SK-N-SH (cell line): Measurements from ENCODE around the gene NT5M. TPM values are rescaled to one million over a fixed set of nuclear protein-coding genes. Genes with fewer than 3 reads are reported as not detected.

Experiments used
- CTCF ChIA-PET: fragments of 300-600, 350-600 bp; formaldehyde crosslinking; extraction: SDS; loops from one replicate; lab custom pipeline; 2021; lab: Yijun Ruan, JAX
- POLR2A ChIA-PET: fragments of 350-600 bp; sonication (Branson Sonifier 250); formaldehyde crosslinking; extraction: SDS; loops from one replicate; lab custom pipeline; 2020; ENCODE audit warnings: antibody characterized with exemption, inconsistent platforms; lab: Yijun Ruan, JAX
- DNase-seq: peaks from one replicate; pipeline ENCODE4 v3.0.0; 2012
- H2AFZ ChIP-seq: fragments of 200-600 bp; sonication (generic); 2 replicates; pipeline ENCODE4 v1.8.1; 2016; ENCODE audit warnings: antibody characterized with exemption, mild to moderate bottlenecking, low read depth
- H3F3A ChIP-seq: fragments of 200-600 bp; sonication (generic); replicated peaks from 2 replicates; pipeline ENCODE3; 2016; ENCODE audit warnings: antibody characterized with exemption, mild to moderate bottlenecking; ENCODE audit not compliant: insufficient read depth
- H3K27ac ChIP-seq, 2 experiments: fragments of 200-500 bp in 1 of 2; fragments of 200-600 bp in 1 of 2; sonication (Bioruptor generic) in 1 of 2; sonication (generic), shearing (Covaris generic) in 1 of 2; 2 replicates each; pipeline versions ENCODE4 v1.5.1 to v1.6.1; 2014 to 2016; ENCODE audit warnings: low read depth in 2 of 2, inconsistent platforms in 1 of 2, low read length in 1 of 2, mild to moderate bottlenecking in 1 of 2, mixed read lengths in 1 of 2
- H3K27me3 ChIP-seq: fragments of 200-600 bp; sonication (generic), shearing (Covaris generic); 2 replicates; pipeline ENCODE4 v1.6.1; 2016; ENCODE audit warnings: mixed run types; ENCODE audit not compliant: insufficient read depth
- H3K36me3 ChIP-seq, 2 experiments: fragments of 200-500 bp in 1 of 2; fragments of 200-600 bp in 1 of 2; sonication (Bioruptor generic) in 1 of 2; sonication (generic) in 1 of 2; replicated peaks in 1 of 2; 2 replicates each; pipeline versions ENCODE3 to v1.5.1; 2014 to 2016; ENCODE audit warnings: low read length in 1 of 2, mild to moderate bottlenecking in 1 of 2; ENCODE audit not compliant: insufficient read depth in 2 of 2, control insufficient read depth in 1 of 2
- H3K4me1 ChIP-seq, 2 experiments: fragments of 200-500 bp in 1 of 2; fragments of 200-600 bp in 1 of 2; sonication (Bioruptor generic) in 1 of 2; sonication (generic), shearing (Covaris generic) in 1 of 2; 2 replicates each; pipeline versions ENCODE4 v1.5.1 to v1.6.1; 2014 to 2016; ENCODE audit warnings: low read depth in 1 of 2, low read length in 1 of 2, mixed run types in 1 of 2; ENCODE audit not compliant: insufficient read depth in 2 of 2, control insufficient read depth in 1 of 2
- H3K4me2 ChIP-seq: fragments of 200-600 bp; sonication (generic), shearing (Covaris generic); 2 replicates; pipeline ENCODE4 v1.6.1; 2017; ENCODE audit warnings: mixed run types
- H3K4me3 ChIP-seq, 2 experiments: fragments of 200-500 bp in 1 of 2; fragments of 200-600 bp in 1 of 2; sonication (Bioruptor generic) in 1 of 2; sonication (generic), shearing (Covaris generic) in 1 of 2; 2 replicates each; pipeline versions ENCODE4 v1.5.1 to v1.8.1; 2014 to 2016; ENCODE audit warnings: low read depth in 2 of 2, inconsistent platforms in 1 of 2, low read length in 1 of 2, mild to moderate bottlenecking in 1 of 2, mixed read lengths in 1 of 2, moderate library complexity in 1 of 2
- H3K79me2 ChIP-seq: fragments of 200-600 bp; sonication (generic); 2 replicates; pipeline ENCODE4 v1.8.1; 2017; ENCODE audit warnings: mild to moderate bottlenecking; ENCODE audit not compliant: insufficient read depth
- H3K9ac ChIP-seq: fragments of 200-600 bp; sonication (generic); 2 replicates; pipeline ENCODE4 v1.6.1; 2017; ENCODE audit warnings: mixed run types
- H3K9me2 ChIP-seq: fragments of 200-600 bp; sonication (generic); 2 replicates; pipeline ENCODE4 v1.6.1; 2017; ENCODE audit warnings: mixed run types
- H3K9me3 ChIP-seq: fragments of 200-600 bp; sonication (generic); 2 replicates; pipeline ENCODE4 v1.6.1; 2017; ENCODE audit warnings: mixed run types, mild to moderate bottlenecking, moderate library complexity
- H4K20me1 ChIP-seq: fragments of 200-600 bp; sonication (generic); 2 replicates; pipeline ENCODE4 v1.6.1; 2017; ENCODE audit warnings: mild to moderate bottlenecking, mixed run types; ENCODE audit not compliant: insufficient read depth
- GATA2 ChIP-seq: sonication (generic); formaldehyde crosslinking; IDR thresholded peaks from 2 replicates; pipeline ENCODE4 v1.5.0; 2020; ENCODE audit warnings: mild to moderate bottlenecking, missing genetic modification reagents
- TAF1 ChIP-seq: IDR thresholded peaks from 2 replicates; pipeline ENCODE4 v1.6.1; 2012; ENCODE audit warnings: low read depth, mild to moderate bottlenecking, low read length, moderate library complexity, borderline replicate concordance
- USF1 ChIP-seq: IDR thresholded peaks from 2 replicates; pipeline ENCODE4 v1.4.0; 2012; ENCODE audit warnings: low read depth, borderline replicate concordance
- ZBTB33 ChIP-seq: IDR thresholded peaks from 2 replicates; pipeline ENCODE4 v1.4.0; 2012; ENCODE audit warnings: low read depth, borderline replicate concordance
- WGBS: methylation state at CpG from one replicate; pipeline ENCODE4 v1.1.6; 2017; ENCODE audit warnings: low lambda C conversion rate; 5-methylcytosine and 5-hydroxymethylcytosine counted together
- polyA plus RNA-seq, 3 experiments: library from polyadenylated mRNA; depleted of rRNA; stranded (reverse); fragments of >200 nt; gene quantifications; 2 replicates each; pipeline ENCODE4 v1.2.3, GENCODE V29; 2012

Gene NT5M
- polyA plus RNA-seq, 1 of the 3 experiments (the other 2 are of a cell fraction) = 3.9 TPM

GRCh38 chr17:17376362-17376761, 73.2 kb downstream of the NT5M start:
- TF ChIP-seq TAF1 (no peak), ZBTB33 (no peak)
- TF ChIP-seq, all 33 proteins: peak for 0
- no peaks in the 10 kb centered on the region for H3K9me3 ChIP-seq
- H3K4me1 ChIP-seq = peaks cover 0 to 18% of the 10 kb centered on the region in 2 experiments; a peak in 1 of 4 replicates
- no peaks in the 10 kb centered on the region for H3K36me3 ChIP-seq
- H3F3A ChIP-seq = no peaks in the 10 kb centered on the region
- POLR2A ChIA-PET = no interaction called here
- peaks cover 16% of the 10 kb centered on the region; the same call in 1 of the 2 replicates for H3K27me3 ChIP-seq
- H3K4me2 ChIP-seq = no peak overlapping the region
- no peaks in the 10 kb centered on the region for H3K9me2 ChIP-seq
- DNase-seq = no peak
- H3K4me3 ChIP-seq = no peak overlapping the region
- CTCF ChIA-PET = interaction anchor here (1.7 to 1.9 kb wide), 2 partner anchors 10 to 22 kb away, joined by 7 to 14 read pairs; no protein-coding TSS in a partner anchor
- no peaks in the 10 kb centered on the region for H3K79me2 ChIP-seq
- peak overlapping the region in 1 of 2 experiments; percentile 78; a peak in 2 of 4 replicates for H3K27ac ChIP-seq
- WGBS = 71% methylated on average over 5 of the region's 5 CpGs
- H2AFZ ChIP-seq = no peak overlapping the region
- H4K20me1 ChIP-seq = no peaks in the 10 kb centered on the region
- no peak overlapping the region for H3K9ac ChIP-seq

- H3K27ac ChIP-seq = peak overlapping the region in 1 of 2 experiments; percentile 78; a peak in 2 of 4 replicates
- no peak overlapping the region for H2AFZ ChIP-seq
- ChIA-PET POLR2A (interaction anchor here (1.2 kb wide), 1 partner anchor 8 kb away, joined by 3 read pairs; no protein-coding TSS in a partner anchor), CTCF (interaction anchor here (1.0 to 1.9 kb wide), 4 partner anchors 11 to 192 kb away, joined by 4 to 14 read pairs (median 7); partner anchors contain the start of gene RASD1)
- no peaks in the 10 kb centered on the region for H3K36me3 ChIP-seq
- H3K4me1 ChIP-seq = peaks cover 0 to 18% of the 10 kb centered on the region in 2 experiments; a peak in 1 of 4 replicates
- no peaks in the 10 kb centered on the region for H3K9me2 ChIP-seq
- TF ChIP-seq GATA2 (peak; percentile 65), USF1 (no peak)
- H3K4me3 ChIP-seq = no peak overlapping the region
- H3K27me3 ChIP-seq = peaks cover 15% of the 10 kb centered on the region; the same call in 1 of the 2 replicates
- DNase-seq = peak; percentile 73
- no peaks in the 10 kb centered on the region for H3K79me2 ChIP-seq
- no peaks in the 10 kb centered on the region for H4K20me1 ChIP-seq
- H3K9ac ChIP-seq = no peak overlapping the region
- no peaks in the 10 kb centered on the region for H3F3A ChIP-seq
- 58% methylated on average over 15 of the region's 23 CpGs for WGBS
- no peak overlapping the region for H3K4me2 ChIP-seq
- H3K9me3 ChIP-seq = no peaks in the 10 kb centered on the region
These were observed 74.1 kb downstream of the NT5M start for GRCh38 chr17:17377071-17377967.
